RCC 7860 (cell line): ENCODE results near the gene PLCG1.

ENCODE experiments used
- DNase-seq: peaks from one replicate; pipeline ENCODE4 v3.0.0-alpha.2; 2015; ENCODE audit warnings: low spot score
- FAIRE-seq: peaks from 2 replicates; lab custom pipeline; 2012; peaks lifted over from hg19 to GRCh38; lab: Jason Lieb, UNC

Gene PLCG1

GRCh38 chr20:41202426-41202825 is 65.1 kb downstream of the PLCG1 start:
- FAIRE-seq (no peak), DNase-seq (no peak)

- DNase-seq (no peak), FAIRE-seq (no peak)
Observed at GRCh38 chr20:41203660-41204059, 66.3 kb downstream of the PLCG1 start.

- FAIRE-seq, result no peak
- DNase-seq, result no peak
Observed at GRCh38 chr20:41204304-41205265, 67.2 kb downstream of the PLCG1 start.

- DNase-seq (no peak), FAIRE-seq (no peak)
Observed at GRCh38 chr20:41205313-41205712, 68.0 kb downstream of the PLCG1 start.

GRCh38 chr20:41213150-41213820 is 75.9 kb downstream of the PLCG1 start:
- FAIRE-seq, result peak; percentile 42
- no peak for DNase-seq

GRCh38 chr20:41214202-41214601 is 76.9 kb downstream of the PLCG1 start:
- DNase-seq (no peak), FAIRE-seq (no peak)

GRCh38 chr20:41214666-41215065 is 77.3 kb downstream of the PLCG1 start:
- no peak for FAIRE-seq

GRCh38 chr20:41217422-41217821 is 80.1 kb downstream of the PLCG1 start:
- DNase-seq (no peak), FAIRE-seq (no peak)

More at GRCh38 chr20:41214666-41215065, 77.3 kb downstream of the PLCG1 start:
- DNase-seq, result no peak

GRCh38 chr20:41218466-41218865 is 81.1 kb downstream of the PLCG1 start:
- FAIRE-seq (no peak), DNase-seq (no peak)

- FAIRE-seq (no peak), DNase-seq (no peak)
Observed at GRCh38 chr20:41219824-41220223, 82.5 kb downstream of the PLCG1 start.

- DNase-seq (no peak), FAIRE-seq (no peak)
Observed at GRCh38 chr20:41221614-41222218, 84.4 kb downstream of the PLCG1 start.

GRCh38 chr20:41222296-41222695 is 85.0 kb downstream of the PLCG1 start:
- FAIRE-seq (no peak), DNase-seq (no peak)

GRCh38 chr20:41222703-41223102 is 85.4 kb downstream of the PLCG1 start:
- DNase-seq (no peak), FAIRE-seq (no peak)

- DNase-seq, result no peak
- no peak for FAIRE-seq
Observed at GRCh38 chr20:41223112-41223511, 85.8 kb downstream of the PLCG1 start.

GRCh38 chr20:41224281-41224680 is 86.9 kb downstream of the PLCG1 start:
- FAIRE-seq (no peak), DNase-seq (no peak)

- FAIRE-seq (no peak), DNase-seq (no peak)
Observed at GRCh38 chr20:41225091-41225490, 87.7 kb downstream of the PLCG1 start.

GRCh38 chr20:41226426-41226825 is 89.1 kb downstream of the PLCG1 start:
- DNase-seq (no peak), FAIRE-seq (no peak)
